GM18508 (cell line): ENCODE results near the gene SCD5.

Experiments
- ATAC-seq: cut with Tn5 transposase; IDR thresholded peaks from one replicate; pipeline ENCODE4 v1.9.1; 2021; ENCODE audit warnings: moderate number of reproducible peaks; ENCODE audit not compliant: insufficient read depth, unreplicated experiment

SCD5 gene

DNA sequence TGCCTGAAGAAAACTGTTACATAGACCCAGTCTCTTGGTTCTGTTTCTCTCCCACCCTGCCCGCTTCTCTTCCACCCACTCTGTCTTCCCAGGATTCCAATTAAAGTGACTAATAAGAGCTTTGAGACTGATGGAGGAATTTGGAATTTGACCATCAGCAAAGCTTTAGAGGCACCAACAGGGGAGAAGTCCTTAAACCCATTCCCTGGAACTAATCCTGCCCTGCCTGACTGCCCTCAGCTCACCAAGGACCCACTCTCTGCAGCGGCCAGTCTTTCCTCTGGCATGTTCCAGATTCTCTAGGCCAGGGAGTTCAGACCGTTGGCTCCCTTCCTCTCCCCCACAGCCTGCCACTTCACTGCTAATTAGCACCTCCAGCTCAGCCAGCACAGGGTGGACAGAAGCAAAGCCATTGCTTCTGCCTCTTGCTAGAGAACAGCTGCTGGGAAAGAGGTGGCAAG, 23.9 kb downstream of the SCD5 start:
- no peak for ATAC-seq

DNA sequence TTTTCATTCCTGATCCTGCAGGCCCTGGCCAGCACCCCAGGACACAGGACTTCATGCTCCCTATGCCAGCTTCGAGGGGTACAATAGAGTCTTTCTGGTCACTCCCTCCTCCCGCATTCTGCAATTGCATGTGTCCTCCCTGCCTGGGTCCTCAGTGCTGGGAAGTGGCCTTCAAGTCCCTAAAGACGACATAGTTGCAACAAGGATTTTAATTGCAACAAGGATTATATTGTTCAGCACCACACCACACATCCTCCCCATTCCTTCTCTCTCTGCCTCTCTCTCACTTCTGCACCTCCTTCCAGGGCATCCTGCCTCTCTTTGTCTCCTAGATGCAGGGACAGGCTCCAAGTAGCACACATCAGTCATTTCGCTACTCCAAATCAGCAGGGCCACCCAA, 25.5 kb downstream of the SCD5 start:
- ATAC-seq: no peak

DNA sequence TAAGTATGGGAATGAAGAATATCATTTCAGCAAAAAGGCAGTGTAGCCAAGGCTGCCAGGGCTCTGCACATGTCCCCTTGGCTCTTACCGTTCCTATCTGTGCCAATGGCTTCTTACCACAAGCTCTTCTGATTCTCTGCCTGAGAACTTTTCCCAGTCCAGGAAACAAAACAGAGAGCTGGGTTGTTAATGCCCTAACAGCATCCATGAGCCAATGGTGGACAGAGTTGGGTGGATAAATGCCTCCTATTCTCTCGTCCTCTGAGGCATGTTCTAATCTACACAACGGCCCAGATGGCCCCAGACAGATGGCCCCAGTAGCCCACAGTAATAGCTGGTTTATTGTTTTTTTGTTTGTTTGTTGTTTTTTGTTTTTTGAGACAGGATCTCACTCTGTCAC, 28.0 kb downstream of the SCD5 start:
- no peak for ATAC-seq

DNA sequence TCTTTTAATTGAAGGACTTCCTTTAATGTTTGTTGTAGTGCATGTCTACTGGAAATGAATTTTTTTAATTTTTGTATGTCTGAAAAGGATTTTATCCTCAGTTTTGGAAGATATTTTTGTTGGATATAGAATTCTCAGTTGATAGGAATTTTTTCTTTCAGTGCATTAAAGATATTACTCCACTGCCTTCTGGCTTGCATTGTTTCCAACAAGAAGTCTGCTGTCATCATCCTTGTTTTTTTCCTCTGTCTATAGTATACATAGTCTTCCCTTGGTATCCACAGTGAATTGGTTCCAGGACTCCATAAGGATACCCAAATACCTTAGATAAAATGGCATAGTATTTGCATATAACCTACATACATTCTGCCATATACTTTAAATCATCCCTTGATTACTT, 33.5 kb downstream of the SCD5 start:
- no peak for ATAC-seq

DNA sequence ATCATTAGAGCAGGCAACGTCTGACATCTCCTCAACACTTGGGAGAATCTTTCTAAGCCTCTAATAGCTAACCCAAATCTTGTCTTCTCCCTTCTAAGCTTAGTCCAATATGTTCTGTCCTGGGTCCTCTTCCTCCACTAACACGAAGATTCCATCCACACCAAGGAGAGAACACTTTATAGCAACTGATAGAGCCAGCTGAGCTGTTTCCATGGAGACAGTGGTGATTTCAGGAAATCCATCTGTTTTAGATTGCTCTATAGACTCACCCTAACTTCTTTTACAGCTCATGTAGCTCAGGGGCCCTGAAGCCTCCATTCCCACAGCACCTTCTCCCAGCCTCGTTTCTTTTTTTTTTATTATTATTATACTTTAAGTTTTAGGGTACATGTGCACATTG, 37.4 kb downstream of the SCD5 start:
- no peak for ATAC-seq

DNA sequence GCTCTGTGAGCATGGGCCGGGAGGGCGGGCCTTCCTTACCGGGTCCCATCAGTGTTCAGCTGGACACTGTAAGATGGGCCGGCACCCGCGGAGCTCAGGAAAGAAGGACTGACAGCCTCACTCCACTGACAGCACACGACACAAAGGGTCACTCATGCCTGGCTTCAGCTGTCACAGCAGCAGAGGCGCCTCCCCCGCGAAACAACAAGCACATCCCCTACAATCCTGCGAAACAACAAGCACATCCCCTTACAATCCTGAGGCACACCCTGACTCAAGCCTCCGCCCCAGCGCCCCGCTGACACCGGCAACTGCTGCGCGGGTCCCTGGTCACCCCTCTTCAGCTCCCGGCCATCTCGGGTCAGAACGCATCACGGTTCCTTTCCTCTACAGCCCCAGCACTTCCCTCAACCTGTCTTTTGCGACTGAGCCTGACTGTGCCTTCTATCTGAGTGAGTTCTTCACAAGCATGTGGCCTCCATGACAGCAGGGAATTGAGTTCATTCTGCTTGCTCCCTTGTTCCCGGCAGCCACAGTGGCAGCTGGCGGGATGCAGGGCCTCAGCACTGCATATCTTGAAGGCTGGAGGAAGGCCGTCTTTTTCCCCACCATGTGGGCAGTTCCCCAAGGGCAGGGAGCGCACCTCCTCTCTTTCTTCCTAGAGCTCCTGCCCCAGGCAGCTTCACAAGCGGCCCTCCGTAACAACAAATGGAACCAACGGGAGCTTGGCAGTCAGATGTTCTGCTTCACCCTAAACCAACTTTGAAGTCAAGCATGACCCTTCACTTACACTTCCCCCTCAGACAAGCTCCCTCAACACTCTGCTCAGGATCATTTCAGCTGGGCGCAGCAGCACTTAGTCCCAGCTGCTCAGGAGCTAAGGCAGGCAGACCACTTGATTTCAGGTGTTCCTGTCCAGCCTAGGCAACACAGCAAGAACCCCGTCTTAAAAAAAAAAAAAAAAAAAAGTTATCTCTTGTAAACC, 39.6 kb downstream of the SCD5 start:
- ATAC-seq: no peak

DNA sequence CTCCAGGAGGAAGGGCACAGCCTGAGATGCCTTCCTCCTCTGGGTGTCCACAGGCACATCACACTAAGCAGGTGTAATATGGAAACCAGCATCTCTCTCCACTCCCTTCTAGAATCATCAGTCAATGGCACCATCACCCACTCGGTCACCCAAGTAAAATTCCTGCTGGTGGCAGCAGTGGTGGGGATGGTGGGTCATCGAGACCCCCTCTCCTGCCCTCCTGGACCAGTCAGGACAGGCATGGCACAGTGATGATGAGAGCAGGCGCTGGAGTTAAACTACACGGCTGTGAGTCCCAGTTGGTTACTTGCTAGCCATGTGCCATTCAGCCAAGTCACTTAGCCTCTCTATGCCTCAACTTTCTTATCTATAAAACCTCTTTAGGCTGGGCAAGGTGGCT, 42.5 kb downstream of the SCD5 start:
- ATAC-seq: no peak

DNA sequence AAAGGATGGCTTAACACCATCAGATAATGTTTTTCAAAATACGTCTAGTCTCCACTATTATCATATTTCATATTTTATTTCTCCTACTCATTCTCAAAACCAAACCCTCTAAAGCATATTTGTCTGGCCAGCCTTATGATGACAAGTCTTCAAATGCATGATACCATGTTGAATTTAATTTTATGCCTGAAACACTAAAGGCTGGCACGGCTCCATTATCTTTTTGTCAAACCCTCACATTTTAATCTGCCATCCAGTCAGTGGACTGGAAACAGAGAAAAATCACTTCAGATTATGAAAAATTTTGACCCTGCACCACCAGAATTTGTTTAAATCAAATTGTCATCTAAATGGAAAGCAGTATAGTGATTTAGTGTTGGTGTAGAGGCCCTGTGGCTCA, 42.9 kb downstream of the SCD5 start:
- no peak for ATAC-seq

DNA sequence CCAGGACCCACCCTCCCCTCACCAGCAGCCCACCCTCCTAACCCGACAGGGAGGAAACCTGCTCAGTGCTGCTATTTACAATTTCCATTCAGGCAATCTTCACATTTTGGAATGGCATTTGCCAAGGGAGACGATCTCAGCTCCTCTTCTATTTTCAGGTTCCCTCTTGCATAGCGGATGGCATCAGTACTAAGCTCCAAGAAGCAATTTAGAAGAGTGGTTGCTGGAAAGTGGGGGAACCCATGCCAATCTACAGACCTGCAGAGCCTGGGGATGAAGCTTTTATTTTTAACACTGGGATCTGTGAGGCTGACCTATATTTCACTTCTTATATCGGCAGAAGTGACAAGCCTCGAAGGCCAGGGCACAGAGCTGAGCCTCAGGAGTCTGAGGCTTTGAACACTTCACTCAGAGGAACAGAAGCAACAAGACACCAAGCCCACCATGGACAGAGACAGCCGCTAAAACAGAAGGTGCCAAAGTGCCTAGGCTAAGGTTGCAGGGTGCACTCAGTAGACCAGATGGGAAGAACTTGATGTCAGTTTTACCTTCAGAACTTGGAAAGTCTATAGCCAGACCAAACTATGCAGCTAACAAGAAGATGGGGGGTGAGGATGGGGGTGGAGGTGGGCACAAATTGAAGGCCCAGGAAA, 44.0 kb downstream of the SCD5 start:
- no peak for ATAC-seq

DNA sequence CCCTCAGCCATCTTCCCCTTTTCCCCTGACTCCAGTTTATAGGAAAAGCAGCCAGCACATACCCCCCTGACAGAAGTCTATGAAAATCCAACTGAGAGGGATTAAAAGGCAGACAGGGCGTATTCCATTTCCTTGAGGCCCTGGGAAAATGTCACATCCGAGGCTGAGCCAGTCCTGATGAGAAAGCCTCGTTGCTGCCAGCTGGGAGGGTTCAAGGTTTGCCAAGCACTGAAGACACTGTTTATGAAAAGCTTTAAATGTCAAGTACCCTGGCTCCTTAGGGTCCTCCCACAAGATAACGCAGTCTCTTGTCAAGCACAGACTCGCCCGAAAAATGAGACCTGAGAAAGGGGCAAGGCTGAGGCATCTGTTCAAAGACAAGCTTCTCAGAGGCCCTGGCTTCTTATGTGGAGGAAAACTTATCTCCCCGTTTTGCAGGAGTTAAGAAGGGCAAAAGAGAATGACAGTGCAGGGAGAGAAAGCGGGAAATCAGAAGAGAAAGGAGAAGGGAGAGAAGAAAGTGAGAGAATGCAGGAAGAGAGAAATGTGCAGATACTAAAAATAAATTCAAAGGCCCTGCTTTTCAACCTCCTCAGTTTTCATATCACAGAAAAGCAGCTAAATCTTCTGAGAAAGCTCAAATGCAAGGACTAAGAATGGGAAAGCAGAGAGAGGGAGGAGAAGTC, 44.7 kb downstream of the SCD5 start:
- ATAC-seq: no peak

DNA sequence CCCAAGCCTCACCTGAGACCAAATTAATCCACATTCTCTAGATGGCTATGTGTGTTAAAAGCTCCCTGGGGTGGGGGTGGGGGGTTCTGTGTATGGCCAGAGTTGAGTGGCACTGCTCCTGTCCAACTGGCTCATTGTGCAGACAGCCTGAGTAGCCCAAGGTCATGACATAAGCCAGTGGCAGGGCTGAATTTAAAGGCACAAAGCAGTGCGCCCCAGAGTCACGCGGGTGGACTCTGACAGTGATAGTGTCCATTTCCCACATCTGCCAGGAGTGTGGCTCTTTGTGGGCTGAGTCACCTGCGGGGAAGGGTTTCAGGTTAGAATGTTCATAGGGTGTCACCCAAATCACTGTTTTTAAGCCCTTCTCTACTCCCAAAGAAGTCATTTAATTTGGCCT, 45.4 kb downstream of the SCD5 start:
- ATAC-seq: no peak

DNA sequence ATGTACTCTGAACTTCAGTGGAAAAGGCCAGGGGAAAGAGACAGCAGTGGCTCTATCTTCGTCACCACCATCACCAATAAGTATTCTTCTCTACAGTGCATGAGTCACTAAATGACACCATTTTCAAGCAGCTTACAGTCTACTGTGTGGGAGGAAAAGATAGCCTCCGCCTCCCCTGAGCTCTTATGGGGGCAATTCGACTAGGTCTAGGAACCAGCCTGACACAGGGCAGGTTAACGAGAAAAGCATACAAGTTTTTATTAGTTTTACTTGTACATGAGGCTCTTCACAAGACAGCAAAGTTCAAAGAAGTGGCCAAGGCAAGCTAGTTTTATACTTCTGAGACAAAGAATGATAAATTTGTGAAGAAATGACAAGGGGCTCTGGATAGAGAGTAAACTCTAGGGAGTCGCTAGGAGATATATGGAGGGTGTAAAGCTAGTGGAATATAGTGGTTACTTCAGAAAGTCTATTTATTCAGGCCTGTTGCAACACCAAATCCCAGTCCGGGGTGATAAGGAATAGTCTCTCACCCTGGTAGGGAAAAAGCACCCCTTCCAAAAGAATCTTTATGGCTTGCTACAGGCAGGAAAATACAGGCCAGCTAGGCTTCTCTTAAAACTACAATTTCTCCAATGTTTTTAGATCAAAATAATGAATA, 49.7 kb downstream of the SCD5 start:
- ATAC-seq: no peak

DNA sequence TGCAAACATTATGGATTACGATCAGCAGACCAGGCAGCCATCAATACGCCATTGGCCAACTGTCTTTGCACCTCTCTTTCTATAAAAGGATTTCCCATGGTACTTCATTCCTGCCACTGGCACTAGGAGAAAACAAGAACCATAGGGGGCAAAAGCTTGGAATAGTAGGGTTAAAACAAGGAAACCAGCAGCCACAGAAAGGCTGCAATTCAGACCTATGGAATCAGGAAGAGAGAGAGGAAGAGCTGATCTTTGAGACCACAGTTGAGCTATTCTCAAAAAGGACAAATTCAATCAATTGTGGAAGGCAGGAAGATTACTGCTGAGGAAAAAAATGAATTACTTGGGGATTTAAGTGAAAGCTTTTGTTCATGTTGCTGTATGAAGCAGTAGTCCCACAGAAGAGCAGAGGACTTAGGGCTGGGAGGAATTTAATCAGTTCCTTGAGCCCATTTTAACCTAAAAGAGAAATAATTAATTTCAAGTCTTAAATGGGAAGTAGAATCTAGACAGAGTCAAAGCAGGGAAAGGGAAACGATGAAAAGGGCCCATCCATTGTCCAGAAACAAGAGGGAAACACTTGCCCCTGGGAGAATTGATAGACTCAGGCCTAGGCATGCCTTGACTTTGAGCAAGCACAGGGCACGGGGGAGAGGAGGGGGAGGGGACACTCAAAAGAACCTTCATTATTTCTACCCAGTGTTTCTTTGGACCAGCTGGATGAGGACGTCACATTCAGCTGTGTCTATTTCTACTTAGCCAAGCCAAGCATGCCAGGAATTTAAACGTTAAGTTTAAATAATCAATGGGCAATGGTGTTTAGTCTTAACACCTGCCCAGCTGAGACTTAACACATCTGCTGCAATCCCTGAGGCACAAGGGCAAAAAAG, 50.7 kb downstream of the SCD5 start:
- no peak for ATAC-seq

DNA sequence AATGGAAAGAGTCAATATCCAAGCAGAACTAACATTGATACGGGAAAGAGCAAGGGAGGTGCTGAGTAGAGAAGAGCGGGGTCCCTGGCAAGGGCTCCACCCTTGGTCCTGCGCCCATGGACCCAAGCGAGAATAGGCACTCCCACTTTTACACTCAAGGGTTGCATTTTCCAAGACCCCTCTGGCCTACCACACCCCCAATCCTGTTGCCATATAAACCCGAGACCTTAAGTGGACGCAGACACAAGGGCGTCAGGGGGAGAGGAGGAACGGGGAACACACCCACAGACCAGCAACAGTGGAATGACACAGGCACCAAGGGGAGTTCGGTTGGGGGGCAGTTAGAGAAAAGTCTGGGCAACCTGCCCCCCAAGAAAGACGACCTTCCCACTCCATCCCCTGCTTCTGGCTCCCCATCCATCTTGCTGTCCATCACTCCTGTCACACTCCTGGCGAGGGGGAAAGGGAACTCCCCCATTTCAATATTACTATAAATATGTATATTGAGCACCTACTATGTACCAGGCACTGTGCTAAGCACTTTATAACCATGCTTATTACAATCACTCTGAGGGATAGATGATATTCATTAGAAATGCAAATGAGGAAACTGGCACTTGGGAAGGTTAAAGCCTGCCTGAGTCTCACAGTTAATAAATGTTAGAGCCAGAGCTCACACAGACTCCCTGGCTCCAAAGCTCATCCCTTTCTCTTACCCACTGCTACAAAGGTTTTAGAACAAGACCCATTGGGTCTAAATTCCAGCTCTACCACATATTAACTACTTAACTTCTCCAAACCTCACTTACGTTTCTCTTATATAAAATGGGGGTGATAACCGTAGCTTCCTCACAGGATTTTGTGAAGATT, 51.7 kb downstream of the SCD5 start:
- ATAC-seq: no peak

DNA sequence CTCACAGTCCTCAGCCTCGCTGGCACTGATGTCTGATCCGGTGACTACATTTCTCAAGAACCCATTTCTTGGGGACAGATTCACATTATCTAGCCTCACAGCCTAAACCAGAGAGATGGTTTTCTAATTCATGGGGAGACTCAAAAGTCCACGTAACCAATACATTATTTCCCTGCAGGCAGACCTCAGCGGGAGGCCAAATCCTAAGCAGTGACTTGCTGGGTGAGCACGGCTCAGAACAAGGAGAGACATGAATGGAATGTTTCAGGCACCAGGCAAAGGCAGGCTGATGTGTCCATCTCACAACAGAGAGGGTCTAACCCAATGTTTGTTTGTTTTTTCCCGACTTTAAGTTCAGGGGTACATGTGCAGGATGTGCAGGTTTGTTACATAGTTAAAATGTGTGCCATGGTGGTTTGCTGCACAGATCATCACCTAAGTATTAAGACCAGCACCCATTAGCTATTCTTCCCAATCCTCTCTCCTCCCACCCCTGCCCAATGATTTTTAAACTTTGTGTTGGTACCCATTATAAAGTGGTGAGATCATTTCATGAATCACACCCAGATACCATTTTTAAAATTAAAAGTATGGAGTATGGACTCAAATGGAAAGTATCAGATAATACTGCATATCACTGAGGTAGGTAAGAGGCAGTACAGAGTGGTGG, 53.3 kb downstream of the SCD5 start:
- ATAC-seq: no peak

DNA sequence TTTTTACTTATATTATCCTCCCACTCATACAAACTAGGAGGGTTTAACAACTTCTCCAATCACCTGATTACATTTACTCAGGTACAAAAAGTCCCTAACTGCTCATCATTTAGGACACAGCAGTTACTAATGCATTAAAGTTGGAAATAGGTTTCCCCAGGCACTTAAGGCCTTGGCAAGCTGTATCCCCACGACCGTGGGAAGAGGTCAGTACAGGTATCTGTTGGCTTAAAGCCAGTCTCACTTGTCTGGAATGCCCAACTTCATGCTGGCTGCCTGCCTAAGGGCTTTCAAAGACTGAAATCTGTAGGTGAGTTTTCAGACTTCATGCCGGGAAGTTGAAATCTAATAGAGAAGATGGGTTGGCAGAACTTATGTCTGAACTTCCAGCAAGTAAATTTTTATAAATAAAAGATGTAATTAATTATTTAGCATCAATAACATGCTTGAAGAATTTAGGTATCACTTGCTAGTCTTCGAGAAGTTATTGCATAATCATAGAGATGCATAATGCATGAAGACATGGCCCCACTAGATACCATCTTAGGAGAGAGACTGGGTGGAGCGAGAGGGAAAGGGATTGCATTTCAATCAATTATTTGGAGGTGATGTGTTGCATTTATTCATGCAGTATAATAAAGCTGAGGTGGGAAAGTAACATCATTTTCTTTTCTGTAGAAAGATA, 54.2 kb downstream of the SCD5 start:
- no peak for ATAC-seq

DNA sequence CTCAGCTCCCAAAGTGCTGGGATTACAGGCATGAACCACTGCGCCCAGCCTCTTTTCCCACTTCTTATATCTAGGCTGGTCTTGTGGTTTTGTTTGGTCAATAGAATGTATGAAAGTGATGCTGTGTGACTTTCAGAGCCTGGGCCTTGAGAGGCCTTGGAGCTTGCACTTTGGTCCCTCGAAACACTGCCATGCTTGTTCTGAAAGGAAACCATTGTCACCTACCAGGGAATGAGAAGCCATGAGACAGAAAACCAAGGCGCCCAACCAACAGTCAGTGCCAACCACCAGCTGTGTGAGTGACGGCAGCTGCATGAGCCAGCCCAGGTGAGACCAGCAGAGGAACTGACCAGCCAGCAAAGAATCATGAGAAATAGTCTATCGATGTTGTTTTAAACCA, 57.4 kb downstream of the SCD5 start:
- no peak for ATAC-seq
